CD4-positive, alpha-beta T cell treated with Interleukin-15 for 1 hour (primary cell): ENCODE measurements around the gene GABRR3.
"Not testable (repeated sequence)": the region's sequence is repeated elsewhere in the genome, so short reads cannot be mapped to it uniquely, and the experiment has no call there.

Experiments used
- DNase-seq: peaks from one replicate; pipeline ENCODE4 v3.0.0-alpha.2; 2020

The GABRR3 gene

DNA sequence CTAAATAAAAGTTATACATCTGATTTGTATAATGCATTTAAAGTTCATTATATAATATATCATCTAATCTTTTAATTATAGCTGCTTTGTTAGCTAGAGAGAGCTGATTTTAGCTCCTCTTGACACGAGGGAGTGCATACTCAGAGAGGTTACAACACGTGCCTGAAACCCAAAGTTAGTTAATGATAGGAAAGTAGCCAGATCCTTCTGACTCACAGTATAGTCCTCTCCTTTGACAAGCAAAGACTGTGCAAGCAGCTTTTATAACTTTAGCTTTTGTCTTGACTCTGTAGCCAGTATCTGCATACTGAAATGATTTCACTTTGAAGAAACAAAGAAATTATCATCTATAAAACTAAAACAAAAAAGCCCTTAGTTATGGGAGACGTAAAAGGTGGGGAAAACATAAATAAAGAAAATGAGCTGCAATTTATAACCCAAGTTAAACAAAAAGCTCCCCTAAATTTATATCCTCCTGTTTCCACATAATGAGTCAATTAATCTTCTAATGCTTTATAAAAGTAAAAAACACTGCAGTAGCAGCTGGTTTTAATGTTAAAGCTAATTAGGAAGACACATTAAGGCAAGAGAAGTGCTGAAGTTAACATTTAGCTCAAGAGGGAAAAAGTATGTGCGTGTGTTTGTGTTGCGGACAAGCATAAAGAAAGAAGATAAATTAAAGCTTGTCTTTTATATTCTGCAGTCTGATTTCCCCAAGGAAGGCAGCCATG lies 13.1 kb downstream of the GABRR3 start:
- DNase-seq, result no peak

DNA sequence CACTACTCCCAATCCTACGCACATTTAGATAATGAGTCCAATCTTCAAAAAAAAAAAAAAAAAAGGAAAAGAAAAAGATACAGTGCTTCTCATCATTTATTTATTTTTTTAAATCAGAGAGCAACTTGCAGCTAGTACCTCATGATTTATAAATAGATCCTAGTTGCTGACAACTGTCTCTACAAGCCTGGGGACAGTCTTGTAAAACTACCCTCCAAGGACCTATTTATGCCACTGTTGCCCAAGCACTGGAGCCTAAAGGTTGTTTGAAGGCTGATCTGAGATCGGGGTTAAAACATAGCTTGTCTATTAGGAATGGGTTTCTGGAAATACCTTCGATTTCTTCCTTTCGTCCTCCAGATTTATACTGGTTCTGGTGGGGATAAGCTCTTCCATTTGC lies 14.7 kb downstream of the GABRR3 start:
- no peak for DNase-seq

DNA sequence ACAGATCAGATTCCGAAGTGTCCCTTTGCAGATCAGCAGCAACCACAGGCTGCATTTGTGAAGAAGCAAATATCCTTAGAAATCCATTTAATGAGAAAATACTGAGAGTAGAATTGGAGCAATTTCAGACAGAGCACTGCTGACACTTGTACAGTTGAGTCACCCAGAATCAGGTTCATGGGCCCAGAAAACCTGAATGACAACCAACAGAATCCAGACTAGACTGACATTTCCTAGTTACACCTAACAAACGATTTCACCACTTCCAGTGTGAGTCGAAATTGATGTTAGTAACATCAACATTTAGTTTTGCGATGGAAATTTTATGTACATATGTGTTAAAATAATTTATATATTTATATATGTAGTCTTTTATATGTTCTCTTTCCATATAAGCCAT lies 16.8 kb downstream of the GABRR3 start:
- DNase-seq, result no peak

DNA sequence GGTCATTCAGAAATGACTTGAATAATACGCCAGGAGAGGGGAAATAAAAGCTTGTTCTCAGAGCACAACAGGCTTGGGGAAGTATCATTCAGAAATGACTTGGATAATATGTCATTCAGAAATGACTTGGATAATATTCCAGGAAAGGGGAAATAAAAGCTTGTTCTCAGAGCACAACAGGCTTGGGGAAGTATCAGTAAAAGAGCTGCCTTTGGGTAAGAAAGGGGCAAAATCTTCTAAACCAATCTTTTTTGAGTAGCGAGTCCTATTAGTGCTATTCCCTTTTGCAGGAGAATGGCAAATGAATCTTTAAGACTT lies 20.9 kb downstream of the GABRR3 start:
- no peak for DNase-seq

DNA sequence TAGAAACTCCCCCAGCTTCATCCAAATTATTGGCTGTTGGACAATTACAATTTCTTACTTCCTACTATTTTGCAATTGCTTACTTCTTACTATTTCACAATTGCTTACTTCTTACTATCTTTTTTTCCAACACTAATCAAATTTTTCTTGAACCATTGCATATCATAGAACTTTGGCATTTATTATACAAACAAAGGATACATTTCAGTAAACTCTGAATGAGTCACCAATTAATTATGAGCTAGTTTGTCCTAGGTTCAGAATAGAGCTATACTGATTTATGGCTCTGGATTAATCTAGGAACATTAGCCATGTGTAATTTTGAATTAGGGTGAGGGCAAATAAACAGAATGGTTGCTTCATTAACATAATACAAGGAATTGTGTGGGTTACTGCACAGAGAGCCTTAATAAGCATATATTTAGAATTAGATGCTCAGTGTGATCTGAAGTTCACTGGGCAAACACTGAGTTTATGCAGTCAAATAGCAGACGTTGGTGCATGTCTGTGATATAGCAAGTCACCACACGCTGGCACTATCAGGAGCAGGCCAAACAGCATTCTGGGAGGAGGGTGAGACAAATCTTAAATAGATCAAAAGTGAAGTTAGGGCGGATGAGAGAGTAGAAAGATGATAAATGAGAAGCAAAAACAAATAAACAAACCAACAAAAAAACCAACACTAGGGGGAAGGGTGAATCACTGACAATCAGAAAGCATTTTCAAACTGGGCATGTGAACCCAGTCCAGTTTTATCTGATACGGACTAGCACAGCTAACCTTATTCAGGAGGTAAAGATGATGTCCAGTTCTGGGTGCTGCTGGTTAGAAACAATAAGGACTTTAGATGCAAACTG lies 21.5 kb downstream of the GABRR3 start:
- DNase-seq, result no peak

DNA sequence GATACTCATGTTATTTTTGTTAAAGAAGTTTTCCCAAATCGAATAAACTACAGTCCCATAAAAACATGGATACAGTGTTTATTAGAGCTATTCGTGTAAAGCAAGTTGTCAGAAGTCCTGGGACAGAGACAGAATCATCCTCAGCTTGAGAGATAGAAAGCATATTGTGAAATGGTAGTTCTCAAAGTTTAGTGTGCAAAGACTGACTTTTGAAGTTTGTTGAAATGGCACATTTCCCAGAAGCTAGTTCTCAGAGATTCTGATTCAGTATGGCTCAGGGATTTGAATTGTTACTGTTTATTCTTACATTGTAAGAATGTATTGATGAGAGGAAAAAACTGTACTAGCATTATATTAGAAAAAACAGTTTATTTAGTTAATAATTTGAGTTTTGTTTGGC lies 22.1 kb downstream of the GABRR3 start:
- DNase-seq, result no peak

DNA sequence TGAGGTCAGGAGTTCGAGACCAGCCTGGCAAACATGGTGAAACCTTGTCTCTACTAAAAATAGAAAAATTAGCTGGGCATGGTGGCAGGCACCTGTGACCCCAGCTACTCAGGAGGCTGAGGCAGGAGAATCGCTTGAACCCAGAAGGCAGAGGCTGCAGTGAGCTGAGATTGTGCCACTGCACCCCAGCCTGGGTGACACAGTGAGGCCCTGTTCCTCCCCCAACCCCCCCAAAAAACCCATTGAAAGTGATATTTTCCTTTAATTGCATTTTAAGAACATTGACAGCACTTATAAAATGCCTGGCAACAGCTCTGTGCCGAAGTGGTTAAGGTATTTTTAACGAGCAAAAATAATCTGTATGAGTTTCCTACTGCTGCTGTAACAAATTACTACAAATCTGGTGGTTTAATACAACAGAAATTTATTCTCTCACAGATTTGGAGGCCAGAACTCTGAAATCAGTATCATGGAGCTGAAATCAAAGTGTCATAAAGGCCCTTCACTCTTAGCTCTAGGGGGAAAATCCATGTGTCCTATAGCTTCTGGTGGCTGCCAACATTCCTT lies 24.1 kb downstream of the GABRR3 start:
- not testable (repeated sequence) for DNase-seq

DNA sequence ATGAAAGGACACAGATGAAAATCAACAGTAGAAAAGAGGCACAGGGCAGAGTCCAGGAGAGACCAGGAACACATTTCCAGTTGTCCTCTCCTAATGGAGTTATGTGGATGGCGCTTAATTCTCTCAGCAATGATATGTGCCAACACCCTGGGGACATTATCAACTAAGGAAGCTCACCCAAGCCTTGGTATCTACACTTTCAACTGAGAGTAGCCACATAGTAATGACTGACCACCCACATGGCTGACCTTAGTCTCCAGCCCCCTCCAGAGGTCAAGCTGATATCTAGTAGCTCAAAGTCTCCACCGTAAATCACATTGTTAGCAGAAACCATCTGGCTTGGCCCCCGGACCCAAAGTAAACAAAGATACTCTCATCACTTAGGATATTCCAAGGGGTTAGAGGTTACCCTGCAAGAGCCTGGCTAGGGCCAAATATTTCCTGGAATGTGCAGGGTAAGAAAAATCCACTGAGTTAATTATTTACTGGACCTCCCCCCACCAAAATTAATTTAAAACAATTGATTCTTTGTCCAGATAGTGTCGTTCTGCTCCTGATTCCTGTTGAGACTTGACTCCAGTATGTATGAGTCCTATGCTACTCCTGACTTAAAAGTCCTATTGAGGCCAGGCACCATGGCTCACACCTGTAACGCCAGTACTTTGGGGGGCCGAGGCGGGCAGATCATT lies 24.8 kb downstream of the GABRR3 start:
- no peak for DNase-seq

DNA sequence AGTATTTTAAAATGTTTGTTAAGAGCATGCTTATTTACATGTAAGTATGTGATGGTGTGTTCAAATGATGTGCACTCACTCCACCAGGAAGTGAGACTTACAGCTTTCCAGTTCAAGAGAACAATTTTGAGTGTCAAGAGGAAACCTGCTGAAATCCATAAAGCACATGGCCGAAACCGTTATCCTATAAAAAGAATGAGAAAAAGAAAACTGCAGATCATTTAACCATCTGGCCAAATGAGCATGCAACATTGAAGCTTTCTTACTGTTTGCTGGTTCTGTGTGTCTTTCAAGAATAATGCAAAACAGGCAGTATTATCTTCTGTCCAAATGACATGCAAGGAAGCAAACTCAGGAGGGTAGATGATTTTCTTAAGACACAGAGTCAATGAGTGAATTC lies 26.3 kb downstream of the GABRR3 start:
- no peak for DNase-seq

DNA sequence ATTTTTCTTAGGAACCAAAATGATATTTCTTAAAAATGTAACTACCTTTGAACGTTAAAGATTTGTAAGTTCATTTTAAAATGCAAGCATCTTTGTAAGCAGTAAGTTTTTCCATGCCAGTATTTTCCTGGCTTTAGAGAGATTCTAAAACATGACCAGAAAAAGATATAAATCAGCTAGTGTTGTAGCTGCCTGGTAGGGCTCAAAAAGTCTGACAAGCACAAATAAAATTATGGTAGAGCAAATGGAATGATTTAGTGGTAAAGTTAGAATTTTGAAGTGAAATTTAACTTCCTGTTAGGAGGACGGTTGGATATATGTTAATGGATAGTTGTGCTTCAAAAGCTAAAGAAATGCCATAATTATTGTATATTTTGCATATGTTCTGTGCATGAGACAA lies 29.7 kb downstream of the GABRR3 start:
- DNase-seq, result no peak

DNA sequence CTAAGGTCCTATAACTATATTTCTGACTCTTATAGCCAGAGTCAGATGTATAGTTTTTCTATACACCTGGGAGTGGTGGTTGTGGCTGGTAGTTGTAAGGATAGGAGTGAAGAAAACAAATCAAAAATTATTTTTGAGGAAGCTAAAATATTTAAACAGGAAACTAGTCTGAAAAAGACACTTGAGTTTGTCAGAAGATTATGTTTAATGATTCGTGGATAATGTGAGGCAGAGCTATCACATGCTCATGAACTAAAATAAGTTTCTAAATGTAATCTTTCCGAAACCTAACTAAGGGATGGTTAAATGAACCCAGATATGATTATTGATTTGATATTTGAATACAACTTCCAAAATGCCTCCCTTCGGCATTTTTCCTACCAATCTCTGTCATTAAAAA lies 30.4 kb downstream of the GABRR3 start:
- DNase-seq, result no peak

DNA sequence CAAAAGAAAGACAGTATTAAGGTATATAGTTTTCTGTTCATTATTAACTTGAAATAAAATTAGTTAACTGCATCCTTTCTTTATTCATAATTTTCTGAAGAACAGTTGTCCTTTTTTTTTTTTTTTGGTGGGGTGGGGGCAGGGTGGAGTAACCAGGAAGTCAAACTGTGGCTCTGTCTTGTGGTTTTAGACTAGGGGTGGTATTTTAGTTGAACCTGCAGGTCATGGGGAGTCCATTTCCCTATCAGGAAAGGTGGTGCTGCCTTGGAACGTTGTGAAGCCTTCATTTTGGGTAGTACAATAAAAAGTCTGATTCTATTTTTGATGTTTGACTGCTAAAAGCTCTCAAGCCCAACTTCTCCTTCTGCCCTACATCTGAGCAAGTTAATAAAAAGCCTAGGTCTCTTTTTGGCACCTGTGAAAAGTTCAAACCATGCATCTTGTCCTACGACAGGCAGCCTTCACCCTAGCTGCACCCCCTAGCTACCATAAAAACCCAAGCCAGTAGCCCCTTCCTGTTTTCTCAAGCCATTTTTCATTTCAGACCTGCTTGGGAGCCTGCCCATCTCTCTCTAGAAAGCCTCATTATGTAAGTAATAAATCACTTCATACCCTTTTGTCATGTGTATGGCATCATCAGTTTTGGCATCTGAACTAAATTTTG lies 31.7 kb downstream of the GABRR3 start:
- no peak for DNase-seq

DNA sequence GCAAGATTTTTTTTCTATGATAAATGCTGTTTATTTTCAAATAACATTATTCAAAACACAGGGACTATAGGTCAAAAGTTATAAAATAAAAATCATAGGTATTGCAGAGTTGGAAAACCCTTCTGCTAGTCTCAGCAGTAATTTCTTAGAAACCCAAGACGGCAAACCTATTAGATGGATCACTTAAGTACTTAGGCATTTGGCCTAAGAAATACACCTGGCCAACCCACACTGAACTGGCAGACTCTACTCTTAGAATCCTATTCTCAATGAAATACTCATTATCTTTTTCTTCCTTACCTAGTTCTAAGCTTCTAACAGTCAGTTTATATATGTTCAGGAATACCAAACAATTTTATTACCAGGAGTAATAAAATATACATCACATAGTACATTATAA lies 32.4 kb downstream of the GABRR3 start:
- DNase-seq, result no peak

DNA sequence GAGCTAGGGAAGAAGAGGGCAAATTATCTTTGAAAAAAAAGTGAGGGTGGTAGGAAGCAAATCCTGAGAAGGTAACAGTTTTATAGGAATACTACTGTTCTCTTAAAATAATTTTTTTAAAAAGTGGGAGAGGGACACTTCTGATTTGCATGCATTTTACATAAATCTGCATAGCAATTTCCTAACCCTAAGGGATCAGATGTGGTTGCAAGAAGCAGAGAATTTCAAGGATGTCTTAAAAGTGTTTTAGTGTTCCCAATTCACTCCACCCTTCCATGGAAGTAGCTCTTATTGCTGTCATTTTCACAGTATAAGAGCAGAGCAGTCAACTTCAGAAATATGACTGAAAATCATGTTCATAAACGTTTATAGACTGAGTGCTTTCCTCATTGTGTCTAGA lies 35.1 kb downstream of the GABRR3 start:
- DNase-seq, result no peak

DNA sequence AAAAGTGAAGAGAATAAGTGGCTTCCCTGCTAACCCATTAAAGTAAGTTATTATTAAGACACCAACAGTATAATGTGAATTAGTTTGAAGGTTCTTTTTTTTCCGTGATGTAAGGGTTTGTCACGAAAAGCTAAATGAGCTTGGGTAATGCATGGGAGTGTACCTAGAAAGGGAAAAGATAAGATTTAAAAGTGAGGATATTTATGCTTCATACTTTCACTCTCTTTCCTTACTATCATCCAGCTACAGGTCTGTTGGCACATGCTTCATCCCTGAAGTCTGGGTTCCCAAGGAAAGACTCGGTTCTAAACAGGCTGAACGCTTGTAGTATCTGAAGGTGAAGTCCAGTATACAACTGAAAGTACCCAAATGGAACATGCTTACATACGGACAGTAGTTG lies 36.0 kb downstream of the GABRR3 start:
- DNase-seq, result no peak

DNA sequence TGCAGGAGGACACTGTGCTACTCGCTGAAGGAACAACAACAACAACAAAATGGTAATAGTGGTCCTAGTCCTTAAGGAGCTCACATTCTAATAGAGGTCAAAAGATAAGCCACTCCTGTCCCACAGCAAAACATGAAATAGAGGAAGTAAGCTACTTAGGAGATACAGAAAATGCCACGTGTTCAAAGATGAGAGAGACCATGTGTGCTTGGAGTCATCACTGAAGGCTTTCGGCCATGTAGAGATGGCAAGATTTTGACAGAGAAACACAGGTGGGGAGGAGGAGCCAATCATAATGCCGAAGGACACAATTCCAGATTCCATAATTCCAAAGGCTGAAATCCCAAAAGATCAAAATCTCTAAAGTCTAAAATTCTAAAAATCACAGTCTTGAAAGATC lies 38.1 kb downstream of the GABRR3 start:
- no peak for DNase-seq

DNA sequence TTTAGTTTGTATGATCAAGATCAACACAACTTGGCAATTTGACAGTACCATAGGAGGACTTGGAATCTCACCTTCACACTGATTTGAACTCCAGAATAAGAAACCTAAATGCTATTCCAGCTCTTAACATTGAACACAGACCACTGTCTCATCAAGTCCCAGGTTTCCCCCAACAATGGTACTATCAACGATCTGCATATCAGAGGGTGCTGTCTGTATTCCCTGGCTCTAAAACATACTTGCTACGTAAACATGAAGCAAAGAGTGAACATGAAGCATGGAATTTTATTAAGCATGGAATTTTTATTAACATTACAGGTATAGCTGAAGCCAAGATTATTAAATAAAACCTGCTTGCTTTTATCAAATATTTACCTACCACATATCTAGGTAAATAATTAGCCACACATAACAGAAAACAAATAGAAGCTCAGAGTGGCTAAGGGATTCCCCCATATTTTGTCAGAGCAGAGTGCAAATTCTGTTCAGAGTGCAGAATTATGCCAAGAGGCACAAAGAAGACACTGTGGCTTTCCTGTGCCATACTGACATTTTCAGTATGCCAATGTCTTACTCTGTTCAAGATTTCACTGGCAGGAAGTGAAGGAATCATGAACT lies 40.7 kb downstream of the GABRR3 start:
- DNase-seq, result no peak

DNA sequence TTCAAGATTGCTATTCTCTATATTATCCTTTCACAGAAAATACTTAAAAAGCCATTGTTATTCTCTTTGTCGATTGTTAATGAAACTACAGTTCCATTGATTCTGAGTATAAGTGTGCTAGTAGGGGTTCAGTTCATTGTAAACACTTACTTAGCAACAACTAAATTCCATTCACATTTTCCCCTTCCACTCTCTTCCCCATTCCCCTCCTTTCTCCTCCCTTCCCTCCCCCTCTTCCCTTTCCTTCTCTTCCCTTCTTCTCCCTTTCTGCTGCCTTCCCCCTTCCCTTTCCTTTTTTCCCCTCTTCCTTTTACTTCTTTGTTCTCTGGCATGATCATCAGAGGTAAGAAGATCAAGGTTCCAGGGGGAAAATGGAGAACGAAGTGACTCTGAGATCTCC lies 41.6 kb downstream of the GABRR3 start:
- no peak for DNase-seq

DNA sequence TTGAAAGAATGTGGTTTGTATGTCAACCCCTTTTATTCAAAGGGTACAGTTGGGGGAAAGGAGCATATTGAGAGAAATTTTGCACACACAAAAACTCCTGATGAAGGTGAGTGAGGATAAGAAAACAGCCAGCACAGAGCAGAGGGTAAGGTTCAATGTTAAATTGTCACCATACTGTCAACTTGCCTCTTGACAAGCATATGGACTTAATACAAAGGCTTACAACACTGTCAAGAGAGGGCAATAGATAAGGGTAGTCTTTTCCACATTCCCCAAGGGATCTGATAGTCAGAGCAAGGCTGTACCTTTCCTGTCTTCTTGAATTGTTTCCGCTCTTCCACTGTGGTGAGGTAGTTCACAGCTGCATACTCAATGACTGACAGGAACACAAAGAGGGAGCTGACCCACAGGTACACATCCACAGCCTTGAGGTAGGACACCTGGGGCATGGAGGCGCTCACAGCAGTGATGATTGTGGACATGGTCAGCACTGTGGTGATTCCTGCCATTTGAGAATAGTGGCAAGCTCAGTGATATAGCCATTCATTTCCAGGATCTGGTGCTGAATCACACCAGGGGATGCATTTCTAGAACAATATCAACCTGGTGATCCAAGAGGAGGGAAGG lies 42.5 kb downstream of the GABRR3 start:
- DNase-seq, result no peak

DNA sequence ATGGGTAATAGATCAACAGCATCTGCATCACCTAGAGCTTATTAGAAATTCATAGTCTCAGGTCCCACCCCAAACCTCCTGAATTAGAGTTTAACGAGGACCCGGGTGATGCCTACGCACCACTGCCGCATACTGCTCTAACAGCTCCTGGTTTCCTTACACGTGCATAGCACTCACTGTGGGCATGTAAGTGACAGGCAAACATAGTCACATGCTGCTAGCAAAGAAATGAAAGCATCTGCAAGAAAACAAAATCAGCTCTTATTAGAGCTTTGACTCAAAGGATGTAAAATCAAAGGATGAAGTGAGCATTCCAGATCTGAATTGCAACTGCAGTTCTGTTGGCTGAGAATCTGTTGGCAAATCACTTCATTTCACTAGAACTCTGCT lies 43.8 kb downstream of the GABRR3 start:
- DNase-seq, result no peak

DNA sequence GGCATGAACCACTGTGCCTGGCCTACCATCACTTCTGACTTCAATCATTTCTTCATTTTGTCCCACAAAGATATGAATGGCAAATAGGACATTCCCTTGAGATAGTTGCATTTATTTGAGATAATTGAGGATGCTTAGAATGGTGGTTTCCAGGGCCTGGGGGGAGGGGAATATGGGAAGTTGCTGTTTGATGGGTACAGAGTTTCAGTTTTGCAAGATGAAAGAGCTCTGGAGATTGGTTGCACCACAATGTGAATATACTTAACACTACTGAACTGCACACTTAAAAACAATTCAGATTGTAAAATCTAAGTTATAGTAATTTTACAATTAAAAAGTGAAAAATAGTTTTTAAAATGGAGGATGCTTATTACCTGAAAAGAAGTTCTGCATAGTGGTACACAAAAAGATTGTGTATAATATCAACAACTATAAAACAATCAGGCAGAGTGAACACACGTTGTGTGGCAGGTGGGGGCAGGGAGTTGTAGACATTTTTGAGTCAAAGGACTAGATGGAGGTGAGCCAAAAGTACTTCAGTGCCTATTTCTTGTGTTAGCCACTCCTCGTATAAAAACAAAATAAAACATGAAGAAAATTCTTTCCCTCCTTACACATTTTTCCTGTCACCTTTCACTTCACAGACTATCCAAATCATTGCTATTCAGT lies 44.4 kb downstream of the GABRR3 start:
- no peak for DNase-seq
